PC-3 (cell line): Measurements from ENCODE around the gene SPDEF. TPM values are rescaled to one million over a fixed set of nuclear protein-coding genes. Genes with fewer than 3 reads are reported as not detected.

Experiments
- ATAC-seq: fragments of 200-7000 bp; cut with Tn5 transposase; 2 replicates; pipeline ENCODE4 v1.9.1; 2020; ENCODE audit warnings: mild to moderate bottlenecking, moderate library complexity
- BruUV-seq: library from RNA; stranded (reverse); fragments of 400-500 nt; replicated peaks from 2 replicates; lab custom pipeline; 2021; lab: Mats Ljungman, UMichigan
- CTCF ChIA-PET: fragments of 300-600 bp; sonication (Branson Sonifier 250); formaldehyde crosslinking; loops from one replicate; lab custom pipeline; 2022; ENCODE audit warnings: antibody characterized with exemption; lab: Charles Lee
- POLR2A ChIA-PET: fragments of 300-600 bp; sonication (Branson Sonifier 250); formaldehyde crosslinking; loops from one replicate; lab custom pipeline; 2022; ENCODE audit warnings: antibody characterized with exemption; ENCODE audit not compliant: unreplicated experiment; lab: Charles Lee
- DNase-seq: peaks from one replicate; pipeline ENCODE4 v3.0.0-alpha.2; 2015
- H2AFZ ChIP-seq: fragments of 300-600 bp; sonication (generic); 2 replicates; pipeline ENCODE4 v1.6.0; 2016; ENCODE audit warnings: antibody characterized with exemption, low read length
- H3F3A ChIP-seq: fragments of 300-600 bp; sonication (generic); one replicate; pipeline ENCODE4 v1.6.0; 2017; ENCODE audit warnings: antibody characterized with exemption, low read length, control low read depth, mild to moderate bottlenecking; ENCODE audit not compliant: unreplicated experiment
- H3K27ac ChIP-seq: fragments of 300-600 bp; sonication (generic); 2 replicates; pipeline ENCODE4 v1.5.1; 2016; ENCODE audit warnings: mild to moderate bottlenecking, low read length
- H3K27me3 ChIP-seq: fragments of 300-600 bp; sonication (generic); 2 replicates; pipeline ENCODE4 v1.6.1; 2016; ENCODE audit warnings: low read length, mixed read lengths
- H3K36me3 ChIP-seq: fragments of 300-600 bp; sonication (generic); 2 replicates; pipeline ENCODE4 v1.6.1; 2016; ENCODE audit warnings: low read depth, mixed run types, low read length, mixed read lengths
- H3K4me1 ChIP-seq: fragments of 300-600 bp; sonication (generic); 2 replicates; pipeline ENCODE4 v1.5.1; 2016; ENCODE audit warnings: low read length; ENCODE audit not compliant: insufficient read depth
- H3K4me2 ChIP-seq: fragments of 300-600 bp; sonication (generic); 2 replicates; pipeline ENCODE4 v1.6.0; 2016; ENCODE audit warnings: low read length
- H3K4me3 ChIP-seq: fragments of 300-600 bp; sonication (generic); 2 replicates; pipeline ENCODE4 v1.5.1; 2016; ENCODE audit warnings: mild to moderate bottlenecking, low read length, mixed read lengths
- H3K79me2 ChIP-seq: fragments of 300-600 bp; sonication (generic); 2 replicates; pipeline ENCODE4 v1.6.1; 2017; ENCODE audit warnings: low read length, mixed read lengths
- H3K9ac ChIP-seq: fragments of 300-600 bp; sonication (generic); 2 replicates; pipeline ENCODE4 v1.6.0; 2016; ENCODE audit warnings: mild to moderate bottlenecking, low read length
- H3K9me2 ChIP-seq: fragments of 300-600 bp; sonication (generic); replicated peaks from 2 replicates; pipeline ENCODE4 v1.6.1; 2016; ENCODE audit warnings: mixed run types, low read length, mixed read lengths
- H3K9me3 ChIP-seq: fragments of 300-600 bp; sonication (generic); 2 replicates; pipeline ENCODE4 v1.6.1; 2016; ENCODE audit warnings: low read length, mixed read lengths
- H4K20me1 ChIP-seq: fragments of 300-600 bp; sonication (generic); 2 replicates; pipeline ENCODE4 v1.6.1; 2016; ENCODE audit warnings: low read length, mixed read lengths
- EZH2 ChIP-seq: fragments of 300-600 bp; sonication (generic); IDR thresholded peaks from one replicate; pipeline ENCODE4 v1.6.1; 2017; ENCODE audit warnings: antibody characterized with exemption, mild to moderate bottlenecking, low read length; ENCODE audit not compliant: unreplicated experiment
- EZH2phosphoT487 ChIP-seq: fragments of 300-600 bp; sonication (generic); IDR thresholded peaks from 2 replicates; pipeline ENCODE4 v1.6.1; 2018; ENCODE audit warnings: mild to moderate bottlenecking, antibody characterized with exemption, low read length, borderline replicate concordance
- intact Hi-C: fragments of 100-400 bp; cut with micrococcal nuclease; formaldehyde crosslinking; loops from 2 replicates; pipeline ENCODE4 v1.9.0; 2023
- total RNA-seq: library from RNA; depleted of rRNA; stranded (reverse); fragments of >200 nt; gene quantifications from 2 replicates; pipeline ENCODE4 v1.2.3, GENCODE V29; 2014
- TF ChIP-seq, protein P1 (sequence below): fragments of 300-600 bp; sonication (generic); conservative IDR thresholded peaks from 2 replicates; pipeline ENCODE4 v1.5.1; 2017; ENCODE audit warnings: antibody characterized with exemption, low read depth, mild to moderate bottlenecking, low read length

Gene SPDEF
- total RNA-seq, 1 experiment from 2014 or later: 190 TPM

DNA sequence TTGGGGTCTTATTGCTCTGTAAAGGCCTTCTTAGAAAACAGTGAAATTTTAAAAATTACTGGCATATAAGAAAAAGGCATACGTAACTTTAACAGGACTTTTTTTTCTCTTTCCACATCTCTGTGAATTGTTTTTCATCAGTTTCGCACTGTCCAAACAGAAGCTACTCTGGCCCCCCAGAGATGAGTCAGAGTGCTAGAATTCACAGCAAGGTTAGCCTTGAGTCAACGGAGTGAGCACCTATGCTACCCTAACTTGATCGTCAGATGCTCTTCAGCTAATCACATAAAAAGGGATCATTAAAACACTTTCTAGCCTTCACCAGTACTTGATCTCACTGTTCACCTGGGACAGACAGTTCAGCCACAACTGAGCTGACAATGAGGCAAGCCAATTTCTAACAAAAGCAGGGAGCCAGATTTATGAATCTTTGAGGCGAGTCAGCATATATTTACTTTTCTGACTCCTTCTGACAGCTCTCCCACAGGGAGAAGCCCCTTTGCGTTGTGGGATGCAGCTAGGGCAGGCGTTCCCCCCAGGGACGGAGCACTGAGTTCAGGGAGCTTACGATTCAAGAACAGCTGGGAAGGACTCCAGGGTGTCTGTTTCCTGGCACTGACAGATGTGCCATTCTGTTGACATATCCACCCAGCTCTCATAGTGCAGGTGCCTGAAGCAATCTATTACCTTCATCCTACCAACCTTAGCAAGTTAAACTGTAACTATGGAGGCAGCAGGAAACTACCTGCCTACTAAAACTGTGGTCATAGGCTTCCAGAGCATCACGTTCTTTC lies 46.4 kb upstream of the SPDEF start:
- ATAC-seq: peak; percentile 53
- peak overlapping the region; percentile 27 for H3K27ac ChIP-seq
- POLR2A ChIA-PET: no interaction called here

GRCh38 chr6:34601706-34602105 lies 45.6 kb upstream of the SPDEF start:
- H3K79me2 ChIP-seq: peaks cover 65% of the 10 kb centered on the region
- H3K9me2 ChIP-seq: no peaks in the 10 kb centered on the region
- POLR2A ChIA-PET: interaction anchor here (0.6 kb wide), 1 partner anchor 9 kb away, joined by 7 read pairs; no protein-coding TSS in a partner anchor
- H3K9me3 ChIP-seq: no peaks in the 10 kb centered on the region
- H3F3A ChIP-seq: no peaks in the 10 kb centered on the region
- no peaks in the 10 kb centered on the region for H3K27me3 ChIP-seq
- no peak for DNase-seq
- peaks cover 11% of the 10 kb centered on the region for H4K20me1 ChIP-seq
- TF ChIP-seq, protein P1, sequence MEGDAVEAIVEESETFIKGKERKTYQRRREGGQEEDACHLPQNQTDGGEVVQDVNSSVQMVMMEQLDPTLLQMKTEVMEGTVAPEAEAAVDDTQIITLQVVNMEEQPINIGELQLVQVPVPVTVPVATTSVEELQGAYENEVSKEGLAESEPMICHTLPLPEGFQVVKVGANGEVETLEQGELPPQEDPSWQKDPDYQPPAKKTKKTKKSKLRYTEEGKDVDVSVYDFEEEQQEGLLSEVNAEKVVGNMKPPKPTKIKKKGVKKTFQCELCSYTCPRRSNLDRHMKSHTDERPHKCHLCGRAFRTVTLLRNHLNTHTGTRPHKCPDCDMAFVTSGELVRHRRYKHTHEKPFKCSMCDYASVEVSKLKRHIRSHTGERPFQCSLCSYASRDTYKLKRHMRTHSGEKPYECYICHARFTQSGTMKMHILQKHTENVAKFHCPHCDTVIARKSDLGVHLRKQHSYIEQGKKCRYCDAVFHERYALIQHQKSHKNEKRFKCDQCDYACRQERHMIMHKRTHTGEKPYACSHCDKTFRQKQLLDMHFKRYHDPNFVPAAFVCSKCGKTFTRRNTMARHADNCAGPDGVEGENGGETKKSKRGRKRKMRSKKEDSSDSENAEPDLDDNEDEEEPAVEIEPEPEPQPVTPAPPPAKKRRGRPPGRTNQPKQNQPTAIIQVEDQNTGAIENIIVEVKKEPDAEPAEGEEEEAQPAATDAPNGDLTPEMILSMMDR: no peak
- no peak for TF ChIP-seq EZH2
- TF ChIP-seq EZH2phosphoT487: no peak
- CTCF ChIA-PET: no interaction called here
- intact Hi-C loops: no loop called here
- H2AFZ ChIP-seq: no peak overlapping the region
- H3K27ac ChIP-seq: no peak overlapping the region
- no peak overlapping the region for H3K4me3 ChIP-seq
- H3K36me3 ChIP-seq: no peaks in the 10 kb centered on the region
- H3K9ac ChIP-seq: no peak overlapping the region
- peak overlapping the region; percentile 48; the same call in 1 of the 2 replicates for H3K4me2 ChIP-seq
- ATAC-seq: no peak
- BruUV-seq: no TSS peak
- peaks cover 50% of the 10 kb centered on the region for H3K4me1 ChIP-seq

More for the DNA sequence above, 46.4 kb upstream of the SPDEF start:
- peaks cover 61% of the 10 kb centered on the region for H3K79me2 ChIP-seq
- peaks cover 11% of the 10 kb centered on the region for H4K20me1 ChIP-seq
- no peak overlapping the region for H2AFZ ChIP-seq
- peaks cover 44% of the 10 kb centered on the region for H3K4me1 ChIP-seq
- H3K9me2 ChIP-seq: no peaks in the 10 kb centered on the region
- H3K9me3 ChIP-seq: no peaks in the 10 kb centered on the region
- TF ChIP-seq EZH2phosphoT487: no peak
- TF ChIP-seq EZH2: no peak
- TF ChIP-seq, protein P1: no peak
- no peaks in the 10 kb centered on the region for H3K36me3 ChIP-seq
- CTCF ChIA-PET: no interaction called here
- no peaks in the 10 kb centered on the region for H3F3A ChIP-seq
- peak overlapping the region; percentile 5; the same call in 1 of the 2 replicates for H3K4me3 ChIP-seq
- peak; percentile 67 for DNase-seq
- no peak overlapping the region for H3K9ac ChIP-seq
- intact Hi-C loops: loop anchor here (1.0 kb wide), 1 partner anchor 73 kb away; no protein-coding TSS in a partner anchor
- no peaks in the 10 kb centered on the region for H3K27me3 ChIP-seq
- peak overlapping the region; percentile 48 for H3K4me2 ChIP-seq
- BruUV-seq: no TSS peak

GRCh38 chr6:34600796-34601195 lies 44.7 kb upstream of the SPDEF start:
- TF ChIP-seq EZH2phosphoT487 (no peak), EZH2 (no peak)
- TF ChIP-seq, protein P1: no peak
- intact Hi-C loops: no loop called here
- no peak overlapping the region for H3K9ac ChIP-seq

More at GRCh38 chr6:34600796-34601195, 44.7 kb upstream of the SPDEF start:
- no peak for ATAC-seq
- H3K4me3 ChIP-seq: no peak overlapping the region
- peaks cover 11% of the 10 kb centered on the region for H4K20me1 ChIP-seq
- peaks cover 2% of the 10 kb centered on the region for H3F3A ChIP-seq
- H2AFZ ChIP-seq: no peak overlapping the region
- no peaks in the 10 kb centered on the region for H3K9me2 ChIP-seq
- H3K36me3 ChIP-seq: no peaks in the 10 kb centered on the region
- ChIA-PET CTCF (no interaction called here), POLR2A (no interaction called here)
- H3K9me3 ChIP-seq: no peaks in the 10 kb centered on the region
- peaks cover 68% of the 10 kb centered on the region for H3K79me2 ChIP-seq
- no peak for DNase-seq
- H3K4me1 ChIP-seq: peaks cover 53% of the 10 kb centered on the region
- no TSS peak for BruUV-seq
- no peaks in the 10 kb centered on the region for H3K27me3 ChIP-seq
- H3K4me2 ChIP-seq: no peak overlapping the region
- H3K27ac ChIP-seq: no peak overlapping the region
